Nephron progenitor cell (in vitro differentiated cells): Measurements from ENCODE around the gene SIX3.

ENCODE experiments used
- DNase-seq: peaks from one replicate; pipeline ENCODE4 v3.0.0; 2021
- H3K27ac Mint-ChIP-seq: 2 replicates; pipeline ENCODE4 v1.8.0; 2021; ENCODE audit warnings: mild to moderate bottlenecking, moderate library complexity, mixed read lengths
- H3K27me3 Mint-ChIP-seq: 2 replicates; pipeline ENCODE4 v1.8.0; 2021; ENCODE audit warnings: mild to moderate bottlenecking, low read depth, mixed read lengths; ENCODE audit not compliant: poor library complexity
- H3K36me3 Mint-ChIP-seq: 2 replicates; pipeline ENCODE4 v1.8.0; 2021; ENCODE audit warnings: low read depth, mixed read lengths
- H3K4me1 Mint-ChIP-seq: 2 replicates; pipeline ENCODE4 v1.8.0; 2021; ENCODE audit warnings: mixed read lengths
- H3K4me3 Mint-ChIP-seq: 2 replicates; pipeline ENCODE4 v1.8.0; 2021; ENCODE audit warnings: mild to moderate bottlenecking, moderate library complexity, mixed read lengths
- H3K9me3 Mint-ChIP-seq: 2 replicates; pipeline ENCODE4 v1.8.0; 2021; ENCODE audit warnings: mild to moderate bottlenecking, moderate library complexity, mixed read lengths
- TF ChIP-seq, protein P1 (sequence below): fragments of 200-600 bp; sonication (generic); IDR thresholded peaks from 2 replicates; pipeline ENCODE4 v1.5.0; 2021; ENCODE audit warnings: antibody characterized with exemption

Gene SIX3

DNA sequence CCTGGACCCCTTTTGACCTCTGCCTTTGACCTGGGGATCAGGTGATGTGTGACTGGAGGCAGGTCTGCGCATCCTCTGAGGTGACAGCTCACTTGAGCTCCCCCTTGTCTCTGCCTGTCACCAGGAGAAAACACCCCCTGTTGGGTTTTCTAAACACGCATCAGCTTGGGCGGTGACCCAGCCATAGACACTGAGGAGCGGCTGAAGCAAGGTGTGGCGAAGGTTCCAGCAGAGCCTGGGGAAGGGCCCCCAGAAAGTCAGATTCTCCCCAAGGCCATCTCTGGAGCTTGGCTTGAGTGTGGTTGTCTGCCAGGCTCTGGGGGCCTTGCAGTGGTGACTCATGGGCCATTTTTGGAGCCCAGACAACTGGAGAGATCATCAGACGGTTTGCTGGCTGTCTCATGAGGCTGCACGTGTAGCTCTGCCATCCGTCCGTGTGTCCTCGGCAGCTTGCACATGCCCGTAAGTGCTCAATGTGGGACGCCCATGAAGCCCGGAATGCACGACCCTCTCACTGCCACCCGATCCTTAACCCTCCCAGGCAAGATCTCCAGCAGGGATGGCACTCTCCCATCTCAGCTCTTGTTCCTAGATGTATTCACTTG lies 29.4 kb downstream of the SIX3 start:
- no peak for DNase-seq

DNA sequence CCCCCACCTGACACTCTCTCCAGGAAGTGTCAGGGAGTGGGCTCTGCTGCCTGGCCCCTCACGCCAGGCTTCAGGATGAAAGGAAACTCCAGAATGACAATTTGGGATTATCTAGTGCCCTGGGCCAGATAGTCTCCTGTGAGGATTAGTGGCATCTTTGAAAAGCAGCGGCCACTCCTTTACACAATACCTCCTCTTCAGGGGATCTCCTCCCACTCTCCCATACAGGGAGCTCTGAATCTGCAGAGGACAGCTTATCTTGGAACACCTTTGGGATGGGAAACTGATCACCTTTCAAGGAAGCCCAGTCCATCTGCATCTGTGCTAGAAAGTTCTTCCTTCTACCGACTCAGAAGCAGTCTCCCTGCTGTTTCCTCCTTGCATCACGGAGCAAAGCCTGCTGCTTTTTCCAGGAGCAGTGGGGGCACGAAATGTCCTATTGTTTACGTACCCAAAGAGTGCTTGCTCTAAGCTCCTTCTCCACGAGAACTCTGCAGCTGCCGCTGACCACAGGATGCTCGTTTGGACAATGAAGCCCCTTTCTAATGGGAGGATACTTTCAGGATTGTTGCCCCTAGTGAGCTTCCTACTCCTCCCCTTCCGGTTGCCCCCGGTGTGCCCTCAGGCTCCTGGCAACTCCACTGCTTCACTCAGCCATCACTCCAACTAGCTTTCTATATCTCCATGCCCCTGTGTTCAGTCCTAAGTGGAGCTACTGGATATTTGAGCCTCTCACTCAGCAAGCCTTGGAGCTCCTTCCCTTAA lies 31.5 kb downstream of the SIX3 start:
- Mint-ChIP-seq H3K27me3 (peaks cover 50% of the 10 kb centered on the region), H3K9me3 (no peaks in the 10 kb centered on the region), H3K4me3 (no peak overlapping the region)

More for the DNA sequence above, 29.4 kb downstream of the SIX3 start:
- Mint-ChIP-seq H3K27me3 (peaks cover 61% of the 10 kb centered on the region), H3K36me3 (no peaks in the 10 kb centered on the region), H3K4me1 (peaks cover 28% of the 10 kb centered on the region), H3K4me3 (no peak overlapping the region), H3K27ac (no peak overlapping the region), H3K9me3 (no peaks in the 10 kb centered on the region)
- TF ChIP-seq, protein P1, sequence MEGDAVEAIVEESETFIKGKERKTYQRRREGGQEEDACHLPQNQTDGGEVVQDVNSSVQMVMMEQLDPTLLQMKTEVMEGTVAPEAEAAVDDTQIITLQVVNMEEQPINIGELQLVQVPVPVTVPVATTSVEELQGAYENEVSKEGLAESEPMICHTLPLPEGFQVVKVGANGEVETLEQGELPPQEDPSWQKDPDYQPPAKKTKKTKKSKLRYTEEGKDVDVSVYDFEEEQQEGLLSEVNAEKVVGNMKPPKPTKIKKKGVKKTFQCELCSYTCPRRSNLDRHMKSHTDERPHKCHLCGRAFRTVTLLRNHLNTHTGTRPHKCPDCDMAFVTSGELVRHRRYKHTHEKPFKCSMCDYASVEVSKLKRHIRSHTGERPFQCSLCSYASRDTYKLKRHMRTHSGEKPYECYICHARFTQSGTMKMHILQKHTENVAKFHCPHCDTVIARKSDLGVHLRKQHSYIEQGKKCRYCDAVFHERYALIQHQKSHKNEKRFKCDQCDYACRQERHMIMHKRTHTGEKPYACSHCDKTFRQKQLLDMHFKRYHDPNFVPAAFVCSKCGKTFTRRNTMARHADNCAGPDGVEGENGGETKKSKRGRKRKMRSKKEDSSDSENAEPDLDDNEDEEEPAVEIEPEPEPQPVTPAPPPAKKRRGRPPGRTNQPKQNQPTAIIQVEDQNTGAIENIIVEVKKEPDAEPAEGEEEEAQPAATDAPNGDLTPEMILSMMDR, result no peak

DNA sequence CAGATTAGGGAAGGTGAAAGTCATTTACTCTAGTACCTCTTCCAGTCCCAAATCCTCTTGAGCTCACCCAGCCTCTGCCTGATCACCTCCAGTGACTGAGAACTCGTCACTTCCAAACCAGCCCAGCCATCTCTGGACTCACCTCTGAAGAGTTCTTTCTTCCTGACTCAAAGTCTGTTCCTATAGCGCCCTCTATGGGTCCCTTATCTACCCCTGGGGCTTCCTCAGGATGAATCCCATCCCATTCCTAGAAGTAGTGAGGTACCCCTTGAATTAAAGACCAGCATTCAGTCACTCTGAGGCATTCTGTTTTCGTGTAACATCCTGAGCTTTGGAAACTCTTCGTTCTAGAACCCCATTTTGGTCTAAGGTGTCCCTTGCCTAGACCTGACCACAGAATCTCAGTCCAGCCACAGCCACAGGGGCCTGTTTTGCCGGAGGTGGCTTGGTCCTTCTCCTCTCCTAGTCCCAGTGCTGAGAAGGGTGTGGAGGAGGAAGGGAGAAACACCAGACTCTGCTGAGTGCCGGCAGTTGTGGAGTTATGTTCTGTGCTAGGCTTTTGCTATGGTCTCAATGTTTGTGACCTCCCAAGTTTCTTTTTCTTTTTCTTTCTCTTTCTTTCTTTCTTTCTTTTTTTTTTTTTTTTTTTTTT lies 32.7 kb downstream of the SIX3 start:
- peaks cover 51% of the 10 kb centered on the region for H3K27me3 Mint-ChIP-seq
- no peaks in the 10 kb centered on the region for H3K9me3 Mint-ChIP-seq
- TF ChIP-seq, protein P1, result peak; percentile 33
- H3K4me3 Mint-ChIP-seq, result no peak overlapping the region
- no peak overlapping the region for H3K27ac Mint-ChIP-seq
- peaks cover 32% of the 10 kb centered on the region for H3K4me1 Mint-ChIP-seq
- H3K36me3 Mint-ChIP-seq, result no peaks in the 10 kb centered on the region
- DNase-seq, result no peak

More for the DNA sequence above, 31.5 kb downstream of the SIX3 start:
- no peak for DNase-seq
- peaks cover 32% of the 10 kb centered on the region for H3K4me1 Mint-ChIP-seq
- TF ChIP-seq, protein P1, result no peak
- no peaks in the 10 kb centered on the region for H3K36me3 Mint-ChIP-seq
- H3K27ac Mint-ChIP-seq, result peak overlapping the region; percentile 58

DNA sequence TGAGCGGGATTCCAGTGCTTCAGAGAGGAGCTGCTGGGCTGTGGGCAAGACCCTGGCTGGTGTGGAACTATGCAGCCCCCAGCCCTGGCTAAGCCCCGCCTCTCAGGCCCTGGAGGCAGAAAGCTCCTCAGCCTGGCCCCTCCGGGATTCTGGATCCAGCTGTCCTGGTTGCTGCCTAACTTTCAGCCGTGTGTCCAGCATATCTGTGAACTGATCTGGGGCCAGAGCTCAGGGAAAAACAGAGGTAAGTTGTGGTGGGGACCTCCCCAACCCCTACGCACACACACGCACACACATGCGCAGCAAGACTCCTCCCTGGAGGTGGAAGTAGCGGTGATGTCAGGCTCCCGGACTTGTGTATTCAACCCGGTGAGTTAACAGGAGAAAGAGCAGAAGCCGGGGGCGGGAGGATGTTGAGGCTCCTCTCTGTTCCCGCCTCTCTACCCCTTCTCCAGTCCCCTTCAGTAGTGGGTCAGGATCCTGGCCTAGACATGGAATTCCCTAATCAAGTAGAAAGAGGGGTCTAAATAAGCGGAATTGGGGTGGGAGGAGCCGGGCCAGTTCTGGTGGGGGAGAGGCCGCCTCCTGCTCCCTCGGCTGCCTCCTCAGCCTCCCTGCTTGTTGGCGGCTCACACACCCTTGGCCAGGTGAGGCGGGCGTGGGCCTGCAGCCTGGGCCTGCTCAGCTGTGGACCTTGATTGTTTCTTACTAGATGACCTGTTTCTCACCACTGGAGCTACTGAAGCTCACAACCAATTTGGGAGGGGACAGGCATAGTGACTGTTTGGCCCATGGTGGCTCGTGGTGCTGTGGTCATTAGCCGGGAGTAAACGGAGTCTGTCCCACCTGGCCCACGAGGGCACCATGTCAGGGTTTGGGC lies 34.3 kb downstream of the SIX3 start:
- TF ChIP-seq, protein P1, result no peak
- H3K27ac Mint-ChIP-seq, result no peak overlapping the region
- peak; percentile 34 for DNase-seq
- H3K36me3 Mint-ChIP-seq, result no peaks in the 10 kb centered on the region
- peak overlapping the region; percentile 52 for H3K4me3 Mint-ChIP-seq
- no peaks in the 10 kb centered on the region for H3K9me3 Mint-ChIP-seq
- H3K27me3 Mint-ChIP-seq, result peaks cover 42% of the 10 kb centered on the region
- H3K4me1 Mint-ChIP-seq, result peaks cover 39% of the 10 kb centered on the region

DNA sequence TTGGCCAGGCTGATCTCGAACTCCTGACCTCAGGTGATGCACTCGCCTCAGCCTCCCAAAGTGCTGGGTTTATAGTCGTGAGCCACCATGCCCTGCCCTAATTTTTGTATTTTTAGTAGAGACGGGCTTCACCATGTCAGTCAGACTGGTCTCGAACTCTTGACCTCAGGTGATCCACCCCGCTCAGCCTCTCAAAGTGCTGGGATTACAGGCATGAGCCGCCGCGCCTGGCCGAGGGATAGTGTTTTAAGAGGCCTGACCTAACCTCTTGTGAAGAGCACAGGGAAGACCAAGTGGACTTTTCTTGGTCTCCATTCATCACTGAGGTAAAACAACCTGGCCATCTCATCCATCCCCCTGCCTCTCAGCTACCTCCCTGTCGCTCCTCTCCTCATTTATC lies 38.1 kb downstream of the SIX3 start:
- no peak overlapping the region for H3K4me3 Mint-ChIP-seq
- H3K9me3 Mint-ChIP-seq, result peaks cover 7% of the 10 kb centered on the region
- peaks cover 34% of the 10 kb centered on the region for H3K4me1 Mint-ChIP-seq
- peaks cover 34% of the 10 kb centered on the region for H3K27me3 Mint-ChIP-seq
- TF ChIP-seq, protein P1, result no peak
- no peak overlapping the region for H3K27ac Mint-ChIP-seq
- no peak for DNase-seq
- no peaks in the 10 kb centered on the region for H3K36me3 Mint-ChIP-seq
